GOT3 (cell line): Measurements from ENCODE around the gene ACAD8.
"Not testable (repeated sequence)": the region's sequence is repeated elsewhere in the genome, so short reads cannot be mapped to it uniquely, and the experiment has no call there.

Experiments
- DNase-seq: peaks from one replicate; lab custom pipeline; 2025; ENCODE audit warnings: mixed read lengths; lab: John Stamatoyannopoulos, UW

Gene ACAD8

GRCh38 chr11:134267461-134267860 is 14.1 kb downstream of the ACAD8 start:
- no peak for DNase-seq

- DNase-seq, result no peak
Observed at GRCh38 chr11:134267966-134268365, 14.6 kb downstream of the ACAD8 start.

- DNase-seq, result no peak
Observed at GRCh38 chr11:134270250-134270714, 16.9 kb downstream of the ACAD8 start.

- no peak for DNase-seq
Observed at GRCh38 chr11:134271978-134272377, 18.6 kb downstream of the ACAD8 start.

- DNase-seq, result no peak
Observed at GRCh38 chr11:134272381-134273316, 19.3 kb downstream of the ACAD8 start.

- DNase-seq, result no peak
Observed at GRCh38 chr11:134273317-134273712, 19.9 kb downstream of the ACAD8 start.

- DNase-seq, result no peak
Observed at GRCh38 chr11:134275188-134275533, 21.8 kb downstream of the ACAD8 start.

- no peak for DNase-seq
Observed at GRCh38 chr11:134275534-134276395, 22.4 kb downstream of the ACAD8 start, which contains the start of gene GLB1L3. GLB1L3 (plus strand) TSS chr11:134276379; CDS start chr11:134276741, 362 bp downstream.

GRCh38 chr11:134276396-134277182 is 23.2 kb downstream of the ACAD8 start:
- no peak for DNase-seq

GRCh38 chr11:134277183-134278001 is 24.0 kb downstream of the ACAD8 start:
- DNase-seq, result no peak

- no peak for DNase-seq
Observed at GRCh38 chr11:134278356-134278755, 25.0 kb downstream of the ACAD8 start.

- not testable (repeated sequence) for DNase-seq
Observed at GRCh38 chr11:134281635-134282034, 28.3 kb downstream of the ACAD8 start.

- no peak for DNase-seq
Observed at GRCh38 chr11:134282121-134283045, 29.0 kb downstream of the ACAD8 start.

- DNase-seq, result no peak
Observed at GRCh38 chr11:134283461-134284230, 30.3 kb downstream of the ACAD8 start.

- not testable (repeated sequence) for DNase-seq
Observed at GRCh38 chr11:134284349-134284748, 31.0 kb downstream of the ACAD8 start.

GRCh38 chr11:134287561-134287960 is 34.2 kb downstream of the ACAD8 start:
- no peak for DNase-seq

GRCh38 chr11:134288486-134288885 is 35.1 kb downstream of the ACAD8 start:
- DNase-seq, result no peak

- no peak for DNase-seq
Observed at GRCh38 chr11:134289167-134289566, 35.8 kb downstream of the ACAD8 start.

- DNase-seq, result no peak
Observed at GRCh38 chr11:134289789-134290188, 36.4 kb downstream of the ACAD8 start.
